GM23338 (cell line): ENCODE measurements around the gene FAM43A. TPM values are rescaled to one million over a fixed set of nuclear protein-coding genes. Genes with fewer than 3 reads are reported as not detected.

Experiments used
- STAT1 ChIP-seq: IDR thresholded peaks from one replicate; pipeline ENCODE4 v1.6.1; 2016; ENCODE audit warnings: antibody characterized with exemption; ENCODE audit not compliant: unreplicated experiment
- polyA plus RNA-seq: library from polyadenylated mRNA; unstranded; fragments of >200 nt; fragmentation: Nextera tagmentation; extraction: Ambion mirVana; gene quantifications from 2 replicates; pipeline ENCODE4 v1.2.1, GENCODE V29; 2016
- total RNA-seq: library from RNA; depleted of rRNA; stranded (reverse); fragments of >200 nt; shearing (Covaris generic); gene quantifications from 2 replicates; pipeline ENCODE4 v1.2.3, GENCODE V29; 2014
- TF ChIP-seq, protein P1 (sequence below): fragments of 250-450 bp; sonication (Bioruptor Pico); IDR thresholded peaks from 2 replicates; pipeline ENCODE4 v1.5.0; 2020; ENCODE audit warnings: mild to moderate bottlenecking, moderate library complexity
- TF ChIP-seq, protein P2 (sequence below): IDR thresholded peaks from one replicate; pipeline ENCODE4 v1.6.1; 2018; ENCODE audit warnings: antibody characterized with exemption; ENCODE audit not compliant: unreplicated experiment
- TF ChIP-seq, protein P3 (sequence below), 2 experiments: fragments of 200-600 bp in 1 of 2; sonication (generic) in 1 of 2; conservative IDR thresholded peaks; 2 replicates each; pipeline versions ENCODE4 v1.5.1 to v1.6.1; 2016 to 2017; ENCODE audit warnings: antibody characterized with exemption in 2 of 2, low read depth in 2 of 2, mild to moderate bottlenecking in 2 of 2, moderate library complexity in 1 of 2

The FAM43A gene
- total and polyA plus RNA-seq, 2 experiments from 2014 or later: 2.4 to 6.4 TPM

DNA sequence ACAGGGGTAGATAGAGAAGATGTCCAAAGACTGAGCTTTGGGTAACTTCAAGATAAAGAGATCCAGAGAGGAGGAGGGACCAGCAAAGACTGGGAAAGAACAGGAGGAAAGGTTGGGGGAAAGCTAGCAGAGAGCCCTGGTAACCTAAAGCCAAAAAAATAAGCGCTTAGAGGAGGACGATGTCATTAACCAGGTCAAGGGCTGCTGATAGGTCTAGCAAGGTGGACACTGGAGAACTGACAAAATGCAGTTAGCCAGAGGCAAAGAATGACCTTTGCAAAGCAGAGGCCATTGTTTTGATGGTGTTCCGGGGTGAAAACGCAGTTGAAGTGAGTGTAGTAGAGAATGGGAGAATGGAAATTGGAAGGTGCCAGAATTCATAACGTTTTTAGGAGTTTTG, 39.7 kb downstream of the FAM43A start (continued):
- TF ChIP-seq, protein P1, sequence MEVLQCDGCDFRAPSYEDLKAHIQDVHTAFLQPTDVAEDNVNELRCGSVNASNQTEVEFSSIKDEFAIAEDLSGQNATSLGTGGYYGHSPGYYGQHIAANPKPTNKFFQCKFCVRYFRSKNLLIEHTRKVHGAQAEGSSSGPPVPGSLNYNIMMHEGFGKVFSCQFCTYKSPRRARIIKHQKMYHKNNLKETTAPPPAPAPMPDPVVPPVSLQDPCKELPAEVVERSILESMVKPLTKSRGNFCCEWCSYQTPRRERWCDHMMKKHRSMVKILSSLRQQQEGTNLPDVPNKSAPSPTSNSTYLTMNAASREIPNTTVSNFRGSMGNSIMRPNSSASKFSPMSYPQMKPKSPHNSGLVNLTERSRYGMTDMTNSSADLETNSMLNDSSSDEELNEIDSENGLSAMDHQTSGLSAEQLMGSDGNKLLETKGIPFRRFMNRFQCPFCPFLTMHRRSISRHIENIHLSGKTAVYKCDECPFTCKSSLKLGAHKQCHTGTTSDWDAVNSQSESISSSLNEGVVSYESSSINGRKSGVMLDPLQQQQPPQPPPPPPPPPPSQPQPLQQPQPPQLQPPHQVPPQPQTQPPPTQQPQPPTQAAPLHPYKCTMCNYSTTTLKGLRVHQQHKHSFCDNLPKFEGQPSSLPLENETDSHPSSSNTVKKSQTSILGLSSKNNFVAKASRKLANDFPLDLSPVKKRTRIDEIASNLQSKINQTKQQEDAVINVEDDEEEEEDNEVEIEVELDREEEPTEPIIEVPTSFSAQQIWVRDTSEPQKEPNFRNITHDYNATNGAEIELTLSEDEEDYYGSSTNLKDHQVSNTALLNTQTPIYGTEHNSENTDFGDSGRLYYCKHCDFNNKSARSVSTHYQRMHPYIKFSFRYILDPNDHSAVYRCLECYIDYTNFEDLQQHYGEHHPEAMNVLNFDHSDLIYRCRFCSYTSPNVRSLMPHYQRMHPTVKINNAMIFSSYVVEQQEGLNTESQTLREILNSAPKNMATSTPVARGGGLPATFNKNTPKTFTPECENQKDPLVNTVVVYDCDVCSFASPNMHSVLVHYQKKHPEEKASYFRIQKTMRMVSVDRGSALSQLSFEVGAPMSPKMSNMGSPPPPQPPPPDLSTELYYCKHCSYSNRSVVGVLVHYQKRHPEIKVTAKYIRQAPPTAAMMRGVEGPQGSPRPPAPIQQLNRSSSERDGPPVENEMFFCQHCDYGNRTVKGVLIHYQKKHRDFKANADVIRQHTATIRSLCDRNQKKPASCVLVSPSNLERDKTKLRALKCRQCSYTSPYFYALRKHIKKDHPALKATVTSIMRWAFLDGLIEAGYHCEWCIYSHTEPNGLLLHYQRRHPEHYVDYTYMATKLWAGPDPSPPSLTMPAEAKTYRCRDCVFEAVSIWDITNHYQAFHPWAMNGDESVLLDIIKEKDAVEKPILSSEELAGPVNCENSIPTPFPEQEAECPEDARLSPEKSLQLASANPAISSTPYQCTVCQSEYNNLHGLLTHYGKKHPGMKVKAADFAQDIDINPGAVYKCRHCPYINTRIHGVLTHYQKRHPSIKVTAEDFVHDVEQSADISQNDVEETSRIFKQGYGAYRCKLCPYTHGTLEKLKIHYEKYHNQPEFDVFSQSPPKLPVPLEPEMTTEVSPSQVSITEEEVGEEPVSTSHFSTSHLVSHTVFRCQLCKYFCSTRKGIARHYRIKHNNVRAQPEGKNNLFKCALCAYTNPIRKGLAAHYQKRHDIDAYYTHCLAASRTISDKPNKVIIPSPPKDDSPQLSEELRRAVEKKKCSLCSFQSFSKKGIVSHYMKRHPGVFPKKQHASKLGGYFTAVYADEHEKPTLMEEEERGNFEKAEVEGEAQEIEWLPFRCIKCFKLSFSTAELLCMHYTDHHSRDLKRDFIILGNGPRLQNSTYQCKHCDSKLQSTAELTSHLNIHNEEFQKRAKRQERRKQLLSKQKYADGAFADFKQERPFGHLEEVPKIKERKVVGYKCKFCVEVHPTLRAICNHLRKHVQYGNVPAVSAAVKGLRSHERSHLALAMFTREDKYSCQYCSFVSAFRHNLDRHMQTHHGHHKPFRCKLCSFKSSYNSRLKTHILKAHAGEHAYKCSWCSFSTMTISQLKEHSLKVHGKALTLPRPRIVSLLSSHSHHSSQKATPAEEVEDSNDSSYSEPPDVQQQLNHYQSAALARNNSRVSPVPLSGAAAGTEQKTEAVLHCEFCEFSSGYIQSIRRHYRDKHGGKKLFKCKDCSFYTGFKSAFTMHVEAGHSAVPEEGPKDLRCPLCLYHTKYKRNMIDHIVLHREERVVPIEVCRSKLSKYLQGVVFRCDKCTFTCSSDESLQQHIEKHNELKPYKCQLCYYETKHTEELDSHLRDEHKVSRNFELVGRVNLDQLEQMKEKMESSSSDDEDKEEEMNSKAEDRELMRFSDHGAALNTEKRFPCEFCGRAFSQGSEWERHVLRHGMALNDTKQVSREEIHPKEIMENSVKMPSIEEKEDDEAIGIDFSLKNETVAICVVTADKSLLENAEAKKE (CRISPR knock-in tag): no peak
- TF ChIP-seq STAT1: no peak
- TF ChIP-seq, protein P2, sequence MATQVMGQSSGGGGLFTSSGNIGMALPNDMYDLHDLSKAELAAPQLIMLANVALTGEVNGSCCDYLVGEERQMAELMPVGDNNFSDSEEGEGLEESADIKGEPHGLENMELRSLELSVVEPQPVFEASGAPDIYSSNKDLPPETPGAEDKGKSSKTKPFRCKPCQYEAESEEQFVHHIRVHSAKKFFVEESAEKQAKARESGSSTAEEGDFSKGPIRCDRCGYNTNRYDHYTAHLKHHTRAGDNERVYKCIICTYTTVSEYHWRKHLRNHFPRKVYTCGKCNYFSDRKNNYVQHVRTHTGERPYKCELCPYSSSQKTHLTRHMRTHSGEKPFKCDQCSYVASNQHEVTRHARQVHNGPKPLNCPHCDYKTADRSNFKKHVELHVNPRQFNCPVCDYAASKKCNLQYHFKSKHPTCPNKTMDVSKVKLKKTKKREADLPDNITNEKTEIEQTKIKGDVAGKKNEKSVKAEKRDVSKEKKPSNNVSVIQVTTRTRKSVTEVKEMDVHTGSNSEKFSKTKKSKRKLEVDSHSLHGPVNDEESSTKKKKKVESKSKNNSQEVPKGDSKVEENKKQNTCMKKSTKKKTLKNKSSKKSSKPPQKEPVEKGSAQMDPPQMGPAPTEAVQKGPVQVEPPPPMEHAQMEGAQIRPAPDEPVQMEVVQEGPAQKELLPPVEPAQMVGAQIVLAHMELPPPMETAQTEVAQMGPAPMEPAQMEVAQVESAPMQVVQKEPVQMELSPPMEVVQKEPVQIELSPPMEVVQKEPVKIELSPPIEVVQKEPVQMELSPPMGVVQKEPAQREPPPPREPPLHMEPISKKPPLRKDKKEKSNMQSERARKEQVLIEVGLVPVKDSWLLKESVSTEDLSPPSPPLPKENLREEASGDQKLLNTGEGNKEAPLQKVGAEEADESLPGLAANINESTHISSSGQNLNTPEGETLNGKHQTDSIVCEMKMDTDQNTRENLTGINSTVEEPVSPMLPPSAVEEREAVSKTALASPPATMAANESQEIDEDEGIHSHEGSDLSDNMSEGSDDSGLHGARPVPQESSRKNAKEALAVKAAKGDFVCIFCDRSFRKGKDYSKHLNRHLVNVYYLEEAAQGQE: no peak
- TF ChIP-seq, protein P3, sequence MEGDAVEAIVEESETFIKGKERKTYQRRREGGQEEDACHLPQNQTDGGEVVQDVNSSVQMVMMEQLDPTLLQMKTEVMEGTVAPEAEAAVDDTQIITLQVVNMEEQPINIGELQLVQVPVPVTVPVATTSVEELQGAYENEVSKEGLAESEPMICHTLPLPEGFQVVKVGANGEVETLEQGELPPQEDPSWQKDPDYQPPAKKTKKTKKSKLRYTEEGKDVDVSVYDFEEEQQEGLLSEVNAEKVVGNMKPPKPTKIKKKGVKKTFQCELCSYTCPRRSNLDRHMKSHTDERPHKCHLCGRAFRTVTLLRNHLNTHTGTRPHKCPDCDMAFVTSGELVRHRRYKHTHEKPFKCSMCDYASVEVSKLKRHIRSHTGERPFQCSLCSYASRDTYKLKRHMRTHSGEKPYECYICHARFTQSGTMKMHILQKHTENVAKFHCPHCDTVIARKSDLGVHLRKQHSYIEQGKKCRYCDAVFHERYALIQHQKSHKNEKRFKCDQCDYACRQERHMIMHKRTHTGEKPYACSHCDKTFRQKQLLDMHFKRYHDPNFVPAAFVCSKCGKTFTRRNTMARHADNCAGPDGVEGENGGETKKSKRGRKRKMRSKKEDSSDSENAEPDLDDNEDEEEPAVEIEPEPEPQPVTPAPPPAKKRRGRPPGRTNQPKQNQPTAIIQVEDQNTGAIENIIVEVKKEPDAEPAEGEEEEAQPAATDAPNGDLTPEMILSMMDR (conservative IDR thresholded peaks at IDR 0.05; ENCODE audit: low read depth in 2 of 2): no peak
